GM20431 (cell line): ENCODE measurements around the gene EDIL3.

ENCODE experiments used
- in situ Hi-C: fragments of 300-500 bp; cut with MseI, MboI; formaldehyde crosslinking; loops from one replicate; pipeline ENCODE4 v1.15.0; 2020; ENCODE audit warnings: low sequenced_read_pairs; ENCODE audit not compliant: unreplicated experiment

The EDIL3 gene

GRCh38 chr5:84014966-84015365 lies 369.7 kb downstream of the EDIL3 start:
- in situ Hi-C loops, result no loop called here

- in situ Hi-C loops, result no loop called here
Measured at GRCh38 chr5:83993803-83994202, 390.9 kb downstream of the EDIL3 start.

GRCh38 chr5:83991566-83992224 lies 393.0 kb downstream of the EDIL3 start:
- in situ Hi-C loops, result no loop called here

- in situ Hi-C loops, result no loop called here
Measured at GRCh38 chr5:83988293-83988685, 396.4 kb downstream of the EDIL3 start.

- in situ Hi-C loops, result no loop called here
Measured at GRCh38 chr5:83987513-83988292, 397.0 kb downstream of the EDIL3 start.

GRCh38 chr5:83983852-83984251 lies 400.8 kb downstream of the EDIL3 start:
- in situ Hi-C loops, result no loop called here

- in situ Hi-C loops, result no loop called here
Measured at GRCh38 chr5:83973925-83974815, 410.5 kb downstream of the EDIL3 start.

GRCh38 chr5:83972909-83973308 lies 411.8 kb downstream of the EDIL3 start:
- in situ Hi-C loops, result no loop called here

- in situ Hi-C loops, result no loop called here
Measured at GRCh38 chr5:83972236-83972635, 412.4 kb downstream of the EDIL3 start.

- in situ Hi-C loops, result no loop called here
Measured at GRCh38 chr5:83967417-83967816, 417.3 kb downstream of the EDIL3 start.

GRCh38 chr5:83965441-83965840 lies 419.2 kb downstream of the EDIL3 start:
- in situ Hi-C loops, result no loop called here

GRCh38 chr5:83964271-83964670 lies 420.4 kb downstream of the EDIL3 start:
- in situ Hi-C loops, result no loop called here

GRCh38 chr5:83957188-83957587 lies 427.5 kb downstream of the EDIL3 start:
- in situ Hi-C loops, result no loop called here

GRCh38 chr5:83956386-83956785 lies 428.3 kb downstream of the EDIL3 start:
- in situ Hi-C loops, result no loop called here

GRCh38 chr5:83955916-83956315 lies 428.8 kb downstream of the EDIL3 start:
- in situ Hi-C loops, result no loop called here

- in situ Hi-C loops, result no loop called here
Measured at GRCh38 chr5:83947763-83948162, 436.9 kb downstream of the EDIL3 start.

- in situ Hi-C loops, result no loop called here
Measured at GRCh38 chr5:83946516-83946915, 438.2 kb downstream of the EDIL3 start.

GRCh38 chr5:83942155-83942554 lies 442.5 kb downstream of the EDIL3 start:
- in situ Hi-C loops, result no loop called here

GRCh38 chr5:83937837-83938236 lies 446.8 kb downstream of the EDIL3 start:
- in situ Hi-C loops, result no loop called here

GRCh38 chr5:83931969-83932368 lies 452.7 kb downstream of the EDIL3 start:
- in situ Hi-C loops, result no loop called here
